ENCODE measurements around the gene SLC43A1.

The SLC43A1 gene

DNA sequence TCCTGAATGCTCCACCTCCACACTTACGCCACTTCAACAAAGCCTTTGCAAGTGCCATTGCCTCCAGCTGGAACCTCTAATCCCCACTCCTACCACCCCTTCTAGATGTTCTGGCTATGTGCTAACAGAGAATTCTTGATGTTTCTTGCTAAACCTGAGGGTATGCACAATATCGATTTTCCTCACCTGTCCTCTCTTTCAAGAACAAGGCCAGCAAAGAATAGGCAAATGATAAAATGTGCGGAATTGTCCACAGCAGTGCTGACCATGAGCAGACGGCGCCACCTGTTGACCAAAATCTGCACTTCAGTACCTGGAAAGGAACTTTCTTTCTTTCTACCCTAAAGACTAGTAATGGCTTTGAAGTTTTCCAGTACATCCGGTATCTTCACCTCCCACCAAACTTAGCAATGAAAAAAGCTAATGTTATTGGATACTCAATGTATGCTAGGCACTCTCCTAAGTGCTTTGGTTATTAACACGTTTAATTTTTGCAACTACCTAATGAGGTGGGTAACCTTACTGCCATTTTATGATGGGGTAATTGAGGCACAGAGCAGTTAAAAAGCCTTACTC, 11.6 kb upstream of the SLC43A1 start:
- DNase-seq (ENCODE audit: low read depth in 3 of 3) = peak in 2 of 3 donors; percentile 62 to 65

DNA sequence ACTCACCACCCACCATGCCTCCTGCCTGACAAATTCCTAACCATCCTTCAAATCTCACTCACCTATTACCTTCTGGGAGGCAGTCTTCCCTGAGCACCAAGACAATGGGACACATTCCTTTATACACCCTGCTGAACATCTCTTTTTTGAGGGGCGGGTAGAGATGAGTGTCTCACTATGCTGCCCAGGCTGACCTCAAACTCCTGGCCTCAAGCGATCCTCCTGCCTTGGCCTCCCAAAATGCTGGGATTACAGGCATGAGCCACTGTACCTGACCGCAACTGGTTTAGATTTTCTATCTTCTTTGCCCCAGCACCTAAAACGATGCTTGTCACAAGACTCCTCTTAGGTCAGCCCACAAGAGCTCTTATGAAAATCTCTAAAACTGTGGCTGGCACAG, 7.9 kb upstream of the SLC43A1 start:
- DNase-seq (ENCODE audit: low read depth in 3 of 3) = no peak

DNA sequence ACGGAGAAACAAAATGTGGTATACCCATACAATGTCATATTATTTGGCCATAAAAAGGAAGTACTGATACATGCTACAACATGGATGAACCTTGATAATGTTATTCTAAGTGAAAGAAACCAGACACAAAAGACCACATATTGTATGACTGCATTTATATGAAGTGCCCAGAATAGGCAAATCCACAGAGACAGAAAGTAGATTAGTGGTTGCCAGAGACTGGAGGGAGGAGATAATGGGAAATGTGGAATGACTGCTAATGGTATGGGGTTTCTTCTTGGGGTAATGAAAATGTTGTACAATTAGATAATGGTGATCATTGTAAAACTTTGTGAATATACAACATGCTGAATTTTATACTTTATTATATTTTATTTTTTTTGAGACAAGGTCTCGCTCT, 5.6 kb upstream of the SLC43A1 start:
- DNase-seq (ENCODE audit: low read depth in 3 of 3) = no peak

DNA sequence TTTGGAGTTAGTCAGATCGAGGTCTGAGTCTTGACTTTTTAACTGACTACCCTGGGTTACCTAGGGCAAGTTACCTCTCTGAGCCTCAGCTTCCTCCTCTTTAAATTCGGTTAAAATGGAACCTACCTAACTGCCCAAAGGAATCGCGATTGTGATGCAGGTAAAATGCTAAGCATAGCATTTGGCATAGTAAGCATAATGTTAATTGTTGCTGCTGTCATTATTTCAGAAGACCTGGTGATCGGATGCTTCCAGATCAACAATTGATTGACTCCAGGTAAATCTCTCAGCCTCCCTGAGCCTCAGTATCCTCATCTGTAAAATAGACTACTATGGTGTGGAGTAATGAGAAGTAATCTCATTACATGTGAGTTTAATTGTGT, 550 bp upstream of the SLC43A1 start:
- DNase-seq (ENCODE audit: low read depth in 3 of 3) = no peak

DNA sequence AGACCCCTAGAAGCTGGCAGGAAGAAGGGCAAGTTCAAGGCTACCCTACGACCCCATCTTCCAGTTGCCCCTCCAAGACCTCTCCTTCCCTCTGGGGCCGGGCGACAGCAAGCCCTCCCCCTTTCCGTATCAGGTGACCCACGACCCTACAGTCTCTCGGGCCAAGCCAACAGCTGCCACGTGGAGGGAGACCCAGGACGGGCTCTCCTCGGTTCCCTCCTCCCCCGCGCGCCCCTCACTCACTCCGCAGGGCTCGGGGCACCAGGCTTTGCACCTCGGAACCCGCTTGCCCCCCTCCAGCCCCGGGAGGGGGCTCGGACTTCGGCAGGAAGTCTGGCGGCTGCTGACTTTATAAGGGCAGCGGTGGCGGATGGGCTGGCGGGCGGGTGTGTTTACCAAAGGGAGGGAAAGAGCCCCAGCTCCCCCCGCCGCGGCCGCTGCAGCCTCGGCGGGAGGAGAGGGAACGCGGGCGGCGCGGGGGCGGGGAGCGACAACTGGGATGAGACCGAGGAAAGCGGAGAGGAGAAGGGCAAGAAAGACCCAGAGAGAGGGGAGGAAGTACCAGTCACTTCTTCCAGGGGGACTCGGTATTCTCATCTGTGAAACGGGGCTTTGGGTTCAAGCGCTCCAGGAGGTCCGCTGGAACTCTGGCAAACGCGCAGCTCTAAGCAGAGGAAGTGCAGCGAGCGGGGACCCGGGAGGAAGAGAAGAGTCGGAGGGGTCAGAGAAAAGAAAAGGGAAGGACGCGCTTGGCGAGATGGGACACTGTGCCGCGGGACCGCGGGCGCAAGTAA, 767 bp downstream of the SLC43A1 start:
- DNase-seq (ENCODE audit: low read depth in 3 of 3) = peak in 1 of 3 donors; percentile 49

DNA sequence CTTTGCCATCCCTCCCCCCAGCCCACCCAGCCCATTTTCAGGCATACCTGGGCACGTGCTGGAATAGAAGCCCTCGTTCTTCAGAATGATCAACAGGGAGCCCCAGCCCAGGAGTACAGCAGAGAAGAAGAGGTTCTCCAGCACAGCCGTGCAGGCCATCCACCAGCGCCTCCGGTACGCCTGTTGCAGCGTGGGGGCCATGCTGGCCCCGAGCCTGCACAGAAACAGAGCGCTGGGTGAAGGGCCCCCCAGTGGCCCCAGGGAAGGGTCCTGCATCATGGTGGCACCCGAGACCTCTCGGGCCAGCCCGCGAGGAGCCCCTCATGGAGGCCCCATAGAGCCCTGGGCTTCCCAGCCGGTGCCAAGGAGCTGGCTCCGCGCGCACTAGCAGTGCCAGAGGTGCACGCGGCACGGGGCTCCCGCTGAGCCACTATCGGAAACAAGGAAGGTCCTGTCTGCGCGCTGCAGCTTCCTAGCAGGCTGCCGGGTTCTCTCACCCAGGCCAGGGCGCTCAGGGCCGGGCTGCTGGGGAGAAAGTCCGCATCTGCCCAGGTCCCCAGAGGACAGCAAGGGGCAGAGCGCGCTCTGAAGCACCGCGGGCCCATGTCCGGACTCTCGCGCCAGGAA, 1.5 kb downstream of the SLC43A1 start:
- no peak for DNase-seq (ENCODE audit: low read depth in 3 of 3)

DNA sequence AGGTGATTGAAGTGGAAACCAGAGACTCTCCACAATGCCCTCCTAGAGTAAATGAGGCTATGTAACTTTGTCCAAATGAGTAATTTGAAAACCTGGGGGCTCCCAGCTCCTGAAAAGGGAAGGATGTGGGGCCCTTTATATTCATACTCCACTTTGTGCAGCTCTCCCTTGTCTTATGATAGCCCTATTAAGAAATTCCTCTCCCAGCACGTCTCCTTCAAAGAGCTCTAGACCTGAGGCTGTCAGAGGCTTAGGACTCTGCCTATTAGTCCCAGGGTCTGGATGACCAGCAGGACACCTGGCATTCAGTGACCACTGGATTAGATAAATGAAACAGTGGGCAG, 2.1 kb downstream of the SLC43A1 start:
- DNase-seq (ENCODE audit: low read depth in 3 of 3) = no peak

DNA sequence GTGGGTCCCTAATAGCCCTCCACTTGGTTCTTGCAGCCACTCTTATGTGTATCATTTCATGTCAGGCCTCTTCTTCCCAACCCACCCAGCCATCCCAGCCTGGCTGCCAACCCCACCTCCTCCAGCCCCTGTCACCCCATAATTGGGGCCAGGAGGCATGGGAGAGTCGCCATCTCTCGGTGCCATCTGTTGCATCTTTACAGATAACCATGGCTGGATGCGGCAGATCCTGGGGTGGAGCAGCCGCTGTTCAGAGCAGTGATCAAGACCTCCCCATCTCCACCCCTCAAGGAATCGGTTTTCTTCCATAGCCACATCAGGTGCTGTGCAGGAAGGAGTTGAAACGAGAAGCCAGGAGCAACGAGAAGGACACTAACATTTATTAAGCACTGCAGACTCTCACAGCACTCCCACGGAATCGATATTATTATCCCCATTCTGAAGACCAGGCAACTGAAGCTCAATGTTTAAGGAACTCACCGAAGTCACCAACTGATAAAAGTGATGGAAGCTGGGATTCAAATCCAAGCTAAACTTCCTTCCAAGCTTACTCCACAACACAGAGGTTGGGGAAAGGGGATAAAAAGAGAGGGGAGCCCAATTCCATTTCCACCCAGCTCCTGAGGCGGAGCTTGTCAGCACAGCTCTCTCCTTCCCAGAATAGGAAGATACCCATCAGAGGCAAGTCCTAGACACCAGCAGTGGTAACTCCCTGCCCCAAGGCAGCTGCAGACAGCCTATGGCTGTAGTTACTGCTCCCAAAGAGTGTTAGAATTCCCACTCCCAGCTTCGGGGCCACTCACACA, 2.7 kb downstream of the SLC43A1 start:
- DNase-seq (ENCODE audit: low read depth in 3 of 3) = no peak

DNA sequence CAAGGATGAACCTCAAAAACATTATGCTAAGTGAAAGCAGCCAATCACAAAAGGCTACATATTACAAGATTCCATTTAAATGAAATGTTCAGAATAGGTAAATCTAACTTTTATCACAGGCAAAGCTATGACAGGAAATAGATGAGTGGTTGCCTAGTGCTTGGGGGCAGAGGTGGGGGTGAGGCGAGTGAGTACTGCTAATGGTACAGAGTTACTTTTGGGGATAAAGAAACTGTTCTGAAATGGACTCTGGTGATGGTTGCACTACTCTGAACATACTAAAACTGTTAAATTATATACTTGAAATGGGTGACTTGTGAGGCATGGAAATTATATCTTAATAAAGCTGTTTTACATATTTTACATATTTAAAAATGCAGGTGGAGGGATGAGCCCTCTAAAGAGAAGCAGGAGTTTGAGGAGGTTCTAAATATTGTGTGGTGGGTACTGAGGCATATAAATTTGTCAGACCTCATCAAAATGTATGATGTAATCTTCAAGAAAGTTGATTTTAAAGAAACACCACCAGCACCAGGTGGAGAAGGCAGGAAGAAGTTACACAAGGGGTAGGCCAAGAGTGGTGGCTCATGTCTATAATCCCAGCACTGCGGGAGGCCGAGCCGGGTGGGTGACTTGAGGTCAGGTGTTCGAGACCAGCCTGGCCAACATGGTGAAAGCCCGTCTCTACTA, 3.6 kb downstream of the SLC43A1 start:
- no peak for DNase-seq (ENCODE audit: low read depth in 3 of 3)

DNA sequence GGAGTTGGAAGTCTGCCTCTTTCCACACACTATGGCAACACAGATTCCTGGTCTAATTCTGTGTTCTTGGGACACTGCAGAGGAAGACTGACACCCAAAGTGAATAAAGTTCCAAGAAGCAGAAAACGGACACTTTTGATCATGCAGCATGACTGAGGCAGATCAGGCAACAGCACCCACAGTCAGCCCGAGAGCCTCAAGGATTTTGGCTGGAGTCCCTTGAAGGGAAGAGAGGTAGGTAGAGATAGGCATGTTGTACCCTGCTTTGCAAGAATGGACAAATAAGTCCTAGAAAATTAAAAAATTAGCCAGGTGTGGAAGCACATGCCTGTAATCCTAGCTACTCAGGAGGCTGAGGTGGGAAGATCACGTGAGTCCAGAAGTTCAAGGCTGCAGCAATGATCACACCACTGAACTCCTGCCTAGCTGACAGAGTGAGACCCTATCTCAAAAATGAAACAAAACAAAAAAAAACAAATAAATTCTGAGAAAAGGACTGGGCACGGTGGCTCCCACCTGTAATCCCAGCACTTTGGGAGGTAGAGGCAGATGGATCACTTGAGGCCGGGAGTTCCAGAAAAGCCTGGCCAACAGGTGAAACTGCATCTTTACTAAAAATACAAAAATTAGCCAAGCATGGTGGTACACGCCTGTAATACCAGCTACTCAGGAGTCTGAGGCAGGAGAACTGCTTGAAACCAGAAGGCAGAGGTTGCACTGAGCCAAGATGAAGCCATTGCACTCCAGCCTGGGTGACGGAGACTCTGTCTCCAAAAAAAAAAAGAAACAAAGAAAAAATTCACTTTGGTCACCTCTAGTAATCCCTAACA, 6.9 kb downstream of the SLC43A1 start:
- DNase-seq (ENCODE audit: low read depth in 3 of 3) = no peak

DNA sequence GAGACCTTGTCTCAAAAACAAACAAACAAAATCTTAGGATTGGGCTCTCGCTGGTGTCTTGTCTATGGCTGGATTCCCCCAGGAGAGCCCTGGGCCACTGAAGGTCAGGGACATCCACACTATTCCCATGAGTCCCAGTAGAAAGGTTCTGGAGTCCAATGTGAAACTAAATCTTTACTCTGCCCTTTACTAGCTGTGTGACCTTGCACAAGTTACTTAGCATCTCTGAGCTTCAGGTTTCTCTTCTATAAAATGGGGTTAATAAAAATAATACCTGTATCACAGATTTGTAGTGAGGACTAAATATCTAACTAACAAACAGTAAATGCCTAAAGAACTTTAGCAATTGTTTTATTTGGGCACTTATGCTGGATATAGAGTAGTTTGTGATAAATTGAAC, 9.0 kb downstream of the SLC43A1 start:
- no peak for DNase-seq (ENCODE audit: low read depth in 3 of 3)

DNA sequence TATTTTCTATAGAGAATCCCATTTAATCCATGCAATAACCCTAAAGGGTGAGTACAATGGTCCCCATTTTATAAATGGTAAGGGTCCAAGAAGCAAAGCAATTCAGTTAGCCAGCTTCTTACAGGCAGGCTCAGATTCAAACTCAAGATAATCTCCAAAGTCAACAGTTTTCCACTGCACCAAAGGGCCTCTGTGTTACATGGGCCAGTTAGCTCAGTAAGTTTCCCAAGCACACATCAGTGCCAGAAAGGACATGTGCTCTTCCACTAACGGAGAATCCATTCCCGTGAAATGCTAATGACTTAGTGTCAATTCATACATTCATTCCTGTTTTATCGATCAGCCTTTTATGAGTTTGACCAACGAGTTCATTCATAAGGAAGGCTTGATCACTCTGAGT, 11.0 kb downstream of the SLC43A1 start:
- no peak for DNase-seq (ENCODE audit: low read depth in 3 of 3)

DNA sequence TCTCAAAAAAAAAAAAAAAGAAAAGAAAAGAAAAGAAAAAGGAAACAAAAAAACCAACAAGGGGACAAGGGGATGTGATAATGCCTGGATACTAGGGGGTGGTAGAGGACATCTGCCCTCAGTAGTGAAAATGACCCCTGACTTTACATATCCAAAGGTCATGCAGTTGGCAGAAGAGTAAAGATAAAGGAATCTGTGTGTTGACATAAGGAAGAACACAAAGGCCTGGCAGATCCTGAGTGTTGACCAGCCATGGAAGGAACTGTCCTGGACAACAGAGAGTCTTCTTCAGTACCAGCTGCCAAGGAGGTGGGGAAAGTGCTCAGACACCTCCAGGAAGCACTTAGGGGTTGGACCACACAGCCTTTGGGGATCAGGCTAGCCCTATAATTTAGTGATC, 12.6 kb downstream of the SLC43A1 start:
- no peak for DNase-seq (ENCODE audit: low read depth in 3 of 3)

DNA sequence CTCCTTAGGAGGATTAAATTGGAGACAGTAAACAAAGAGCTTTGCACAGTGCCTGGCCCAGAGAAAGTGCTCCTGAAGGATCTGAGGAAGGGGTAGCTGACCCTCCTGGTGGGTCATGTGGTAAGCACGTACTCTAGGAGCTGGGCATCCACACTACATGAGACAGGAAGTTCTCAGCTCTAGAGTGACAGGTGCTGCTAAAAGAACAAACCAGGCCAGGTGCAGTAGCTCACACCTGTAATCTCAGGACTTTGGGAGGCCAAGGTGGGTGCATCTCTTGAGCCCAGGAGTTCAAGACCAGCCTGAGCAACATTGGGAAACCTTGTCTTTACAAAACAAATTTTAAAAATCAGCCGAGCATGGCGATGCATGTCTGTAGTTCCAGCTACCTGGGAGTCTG, 13.1 kb downstream of the SLC43A1 start:
- no peak for DNase-seq (ENCODE audit: low read depth in 3 of 3)

DNA sequence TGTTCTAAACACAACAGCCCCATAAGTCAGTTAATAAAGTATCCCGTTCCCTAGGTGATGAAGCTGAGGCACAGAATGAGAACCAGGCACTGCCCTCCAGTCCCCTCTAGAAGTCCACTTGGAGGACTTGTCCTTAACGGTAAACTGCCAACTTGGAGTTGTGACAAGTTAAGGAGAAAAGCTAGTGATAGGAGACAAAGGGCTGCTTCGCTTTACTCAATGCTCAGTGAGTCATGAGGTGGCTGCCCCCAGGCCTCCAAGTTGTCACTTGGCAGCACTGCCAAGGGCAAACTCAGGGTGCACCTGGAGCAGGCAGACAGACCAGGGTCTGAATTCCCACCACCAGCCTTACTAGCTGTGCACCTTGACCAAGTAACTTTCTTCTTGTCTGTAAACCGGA, 13.5 kb downstream of the SLC43A1 start:
- no peak for DNase-seq (ENCODE audit: low read depth in 3 of 3)

DNA sequence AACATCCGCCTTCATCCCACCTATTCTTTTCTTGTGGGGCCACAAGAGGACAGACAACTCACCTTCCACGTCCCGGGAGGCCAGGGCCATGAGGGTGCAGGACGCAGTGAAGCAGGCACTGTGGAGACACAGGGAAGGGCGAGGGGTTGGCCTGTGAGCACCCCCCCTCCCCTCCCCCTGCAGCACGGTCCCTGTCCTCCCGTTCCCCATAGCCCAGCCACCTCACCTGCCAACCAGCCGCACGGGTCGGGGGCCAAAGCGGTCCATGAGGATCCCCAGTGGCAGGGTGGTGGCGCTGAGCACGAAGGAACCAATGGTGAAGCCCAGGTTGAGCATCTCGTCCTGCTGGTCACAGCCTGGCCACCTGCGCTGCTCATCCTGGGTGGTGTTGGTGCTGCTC, 14.6 kb downstream of the SLC43A1 start:
- DNase-seq (ENCODE audit: low read depth in 3 of 3) = no peak

DNA sequence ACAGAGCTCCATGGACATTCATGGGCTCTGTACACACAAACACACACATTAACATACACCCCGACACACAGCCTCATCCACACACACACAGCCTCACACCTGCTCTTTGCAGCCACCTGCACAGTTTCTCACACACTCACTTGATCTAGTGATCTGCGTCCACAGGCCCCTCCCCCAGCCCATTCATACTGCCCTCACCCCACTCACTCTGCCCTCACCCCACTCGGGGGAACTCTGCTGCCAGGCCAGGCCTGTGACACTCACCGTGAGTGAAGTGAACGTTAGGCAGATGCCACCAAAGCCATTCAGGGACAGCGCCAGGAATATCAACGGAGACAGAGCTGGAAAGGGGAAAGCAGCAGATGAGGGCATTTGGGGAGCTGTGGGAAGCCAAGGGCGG, 15.0 kb downstream of the SLC43A1 start:
- DNase-seq (ENCODE audit: low read depth in 3 of 3) = no peak

DNA sequence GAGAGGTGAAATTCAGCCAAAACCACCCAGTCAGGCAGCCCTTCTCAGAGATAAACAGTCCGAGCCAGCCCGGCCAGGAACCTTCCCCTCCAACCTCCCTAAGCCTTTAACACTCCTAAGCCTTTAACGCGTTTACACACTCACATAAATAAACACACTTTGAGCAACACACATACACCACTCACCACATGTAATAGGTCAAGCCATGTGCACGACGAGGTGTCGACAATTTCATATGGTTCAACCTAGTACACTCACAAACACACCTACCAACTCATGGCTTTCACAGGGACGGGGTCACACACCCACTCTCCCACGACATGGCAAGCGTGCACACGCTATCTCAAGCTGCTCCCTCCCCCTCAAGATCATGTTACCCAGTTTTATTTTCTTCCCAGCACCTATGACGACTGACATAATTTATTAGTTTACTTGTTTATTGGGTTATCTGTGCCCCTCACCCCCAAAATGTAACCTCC, 15.5 kb downstream of the SLC43A1 start:
- DNase-seq (ENCODE audit: low read depth in 3 of 3) = no peak

DNA sequence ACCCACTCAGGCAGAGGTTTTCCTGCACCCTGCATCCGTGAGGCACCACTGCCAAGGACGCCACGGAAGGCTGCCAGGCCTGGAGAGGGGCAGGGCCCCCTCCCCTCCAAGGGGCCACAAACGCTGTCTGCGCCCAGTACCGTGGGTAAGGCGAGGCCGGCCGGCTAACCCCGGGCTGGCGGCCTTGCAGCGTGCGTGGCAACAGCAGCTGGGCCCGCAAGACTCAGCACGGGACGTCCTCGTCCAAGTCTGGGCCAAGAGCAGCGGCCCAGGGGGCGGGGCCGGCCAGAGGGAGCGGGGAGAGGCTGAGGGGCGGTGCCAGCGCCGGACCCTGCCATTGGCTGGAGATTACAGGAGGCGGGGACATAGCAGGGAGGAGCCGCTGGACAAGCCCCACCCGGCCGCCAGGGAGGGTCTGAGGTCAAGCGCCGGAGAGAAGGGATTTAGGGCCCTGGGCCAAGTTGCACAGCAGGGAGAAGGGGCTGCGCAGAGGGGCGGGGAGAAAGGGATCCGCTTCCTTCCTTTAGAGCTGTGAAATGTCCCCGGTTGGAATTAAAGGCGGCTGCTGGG, 16.0 kb downstream of the SLC43A1 start:
- DNase-seq (ENCODE audit: low read depth in 3 of 3) = peak in 2 of 3 donors; percentile 29 to 44

DNA sequence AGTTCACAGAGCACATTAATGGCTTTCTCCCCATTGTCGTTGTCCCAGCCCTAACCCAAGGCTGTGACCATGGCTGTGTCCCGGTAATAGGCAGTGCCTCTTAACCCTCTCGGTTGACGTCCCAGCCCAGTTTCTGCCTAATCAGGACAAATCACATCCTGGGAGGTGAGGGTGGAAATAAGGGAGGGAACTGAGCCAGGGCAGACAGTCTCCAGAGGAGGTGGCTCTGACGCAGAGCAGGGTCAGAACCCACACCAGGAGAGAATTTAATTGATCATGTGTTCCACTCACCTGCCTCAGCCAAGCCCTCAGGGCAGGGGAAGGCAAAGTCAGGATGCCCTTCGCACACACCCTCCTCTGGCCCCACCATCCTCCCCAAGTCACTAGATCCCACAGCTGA, 17.0 kb downstream of the SLC43A1 start:
- DNase-seq (ENCODE audit: low read depth in 3 of 3) = no peak

All from stimulated activated CD4-positive, alpha-beta T cell treated with anti-CD3 and anti-CD28 coated beads, TNF-alpha, amount 100 ng/mL, for 48 hours (primary cell).